ENCODE data around the gene HEXD.
"Not testable (repeated sequence)": the region's sequence is repeated elsewhere in the genome, so short reads cannot be mapped to it uniquely, and the experiment has no call there.

The HEXD gene

GRCh38 chr17:82446649-82447048 is 28.5 kb downstream of the HEXD start:
- ATAC-seq (no peak), DNase-seq (ENCODE audit: low spot score in 2 of 2) (no peak)
- Mint-ChIP-seq H3K9me3 (no peaks in the 10 kb centered on the region), H3K36me3 (peaks cover 78% of the 10 kb centered on the region), H3K27ac (peak overlapping the region; percentile 70), H3K4me3 (peak overlapping the region; percentile 50), H3K4me1 (peaks cover 41% of the 10 kb centered on the region)

GRCh38 chr17:82447876-82448275 is 29.7 kb downstream of the HEXD start:
- ATAC-seq (no peak), DNase-seq (ENCODE audit: low spot score in 2 of 2) (no peak)
- no peaks in the 10 kb centered on the region for H3K9me3 Mint-ChIP-seq
- H3K4me1 Mint-ChIP-seq = peaks cover 51% of the 10 kb centered on the region
- peak overlapping the region; percentile 71 for H3K27ac Mint-ChIP-seq
- H3K4me3 Mint-ChIP-seq = peak overlapping the region; percentile 50
- H3K36me3 Mint-ChIP-seq = peaks cover 65% of the 10 kb centered on the region

- Mint-ChIP-seq H3K36me3 (peaks cover 53% of the 10 kb centered on the region), H3K4me3 (peak overlapping the region; percentile 99), H3K27ac (peak overlapping the region; percentile 99), H3K9me3 (no peaks in the 10 kb centered on the region), H3K4me1 (peaks cover 45% of the 10 kb centered on the region)
- ATAC-seq (peak; percentile 54), DNase-seq (ENCODE audit: low spot score in 2 of 2) (peak; percentile 45 to 84)
Measured at GRCh38 chr17:82449131-82449882, 31.2 kb downstream of the HEXD start.

GRCh38 chr17:82449883-82450356 is 31.8 kb downstream of the HEXD start:
- Mint-ChIP-seq H3K4me1 (peaks cover 45% of the 10 kb centered on the region), H3K27ac (peak overlapping the region; percentile 99), H3K36me3 (peaks cover 47% of the 10 kb centered on the region), H3K9me3 (no peaks in the 10 kb centered on the region), H3K4me3 (peak overlapping the region; percentile 99)
- DNase-seq (ENCODE audit: low spot score in 2 of 2) = no peak
- peak; percentile 42 for ATAC-seq

- Mint-ChIP-seq H3K27ac (peak within 1 kb of the TSS; percentile 99), H3K36me3 (peaks cover 43% of the 10 kb centered on the region), H3K9me3 (no peaks in the 10 kb centered on the region), H3K4me3 (peak within 1 kb of the TSS; percentile 99), H3K4me1 (peaks cover 45% of the 10 kb centered on the region)
- ATAC-seq (peak; percentile 85), DNase-seq (ENCODE audit: low spot score in 2 of 2) (peak; percentile 92 to 96)
Measured at GRCh38 chr17:82450357-82451106, 32.4 kb downstream of the HEXD start, which contains the start of gene CYBC1. Gene CYBC1, minus strand, starts transcription at chr17:82450752. Its CDS starts 1,498 bp downstream, at chr17:82449254.

GRCh38 chr17:82452162-82452561 is 34.0 kb downstream of the HEXD start:
- peak overlapping the region; percentile 99 for H3K4me3 Mint-ChIP-seq
- H3K36me3 Mint-ChIP-seq = peaks cover 27% of the 10 kb centered on the region
- DNase-seq (ENCODE audit: low spot score in 2 of 2) (no peak), ATAC-seq (no peak)
- H3K4me1 Mint-ChIP-seq = peaks cover 41% of the 10 kb centered on the region
- peak overlapping the region; percentile 99 for H3K27ac Mint-ChIP-seq
- H3K9me3 Mint-ChIP-seq = no peaks in the 10 kb centered on the region

- Mint-ChIP-seq H3K4me1 (peaks cover 45% of the 10 kb centered on the region), H3K27ac (peak overlapping the region; percentile 99), H3K36me3 (peaks cover 26% of the 10 kb centered on the region)
- H3K9me3 Mint-ChIP-seq; H3K4me3 Mint-ChIP-seq; DNase-seq (ENCODE audit: low spot score in 2 of 2); ATAC-seq: not testable (repeated sequence)
Measured at GRCh38 chr17:82453151-82453550, 35.0 kb downstream of the HEXD start.

GRCh38 chr17:82453706-82454105 is 35.6 kb downstream of the HEXD start:
- ATAC-seq; H3K27ac Mint-ChIP-seq; H3K4me3 Mint-ChIP-seq; H3K9me3 Mint-ChIP-seq; DNase-seq (ENCODE audit: low spot score in 2 of 2): not testable (repeated sequence)
- Mint-ChIP-seq H3K4me1 (peaks cover 45% of the 10 kb centered on the region), H3K36me3 (peaks cover 31% of the 10 kb centered on the region)

- ATAC-seq (no peak), DNase-seq (ENCODE audit: low spot score in 2 of 2) (no peak)
- Mint-ChIP-seq H3K4me3 (peak overlapping the region; percentile 90), H3K36me3 (peaks cover 50% of the 10 kb centered on the region), H3K9me3 (no peaks in the 10 kb centered on the region), H3K27ac (peak overlapping the region; percentile 96), H3K4me1 (peaks cover 34% of the 10 kb centered on the region)
Measured at GRCh38 chr17:82457073-82457928, 39.2 kb downstream of the HEXD start.

- no peak for DNase-seq (ENCODE audit: low spot score in 2 of 2)
- no peak for ATAC-seq
- H3K27ac Mint-ChIP-seq = peak overlapping the region; percentile 96
- H3K36me3 Mint-ChIP-seq = peaks cover 56% of the 10 kb centered on the region
- H3K9me3 Mint-ChIP-seq = no peaks in the 10 kb centered on the region
- H3K4me1 Mint-ChIP-seq = peaks cover 36% of the 10 kb centered on the region
- H3K4me3 Mint-ChIP-seq = peak overlapping the region; percentile 90
Measured at GRCh38 chr17:82457929-82458178, 39.7 kb downstream of the HEXD start.

GRCh38 chr17:82458179-82458884 is 40.2 kb downstream of the HEXD start, which contains the start of gene NARF:
Gene NARF, plus strand, starts transcription at chr17:82458741. Its CDS starts 63 bp downstream, at chr17:82458804.
- Mint-ChIP-seq H3K4me1 (peaks cover 41% of the 10 kb centered on the region), H3K27ac (peak within 1 kb of the TSS; percentile 96), H3K4me3 (peak within 1 kb of the TSS; percentile 90), H3K9me3 (no peaks in the 10 kb centered on the region), H3K36me3 (peaks cover 61% of the 10 kb centered on the region)
- ATAC-seq (peak; percentile 98), DNase-seq (ENCODE audit: low spot score in 2 of 2) (peak; percentile 91 to 97)

- no peak for ATAC-seq
- peak overlapping the region; percentile 90 for H3K4me3 Mint-ChIP-seq
- peaks cover 47% of the 10 kb centered on the region for H3K4me1 Mint-ChIP-seq
- H3K36me3 Mint-ChIP-seq = peaks cover 67% of the 10 kb centered on the region
- peak overlapping the region; percentile 96 for H3K27ac Mint-ChIP-seq
- H3K9me3 Mint-ChIP-seq = no peaks in the 10 kb centered on the region
- DNase-seq (ENCODE audit: low spot score in 2 of 2) = no peak
Measured at GRCh38 chr17:82458885-82459424, 40.8 kb downstream of the HEXD start.

GRCh38 chr17:82459936-82460335 is 41.8 kb downstream of the HEXD start:
- DNase-seq (ENCODE audit: low spot score in 2 of 2); H3K9me3 Mint-ChIP-seq; H3K27ac Mint-ChIP-seq; ATAC-seq: not testable (repeated sequence)
- Mint-ChIP-seq H3K36me3 (peaks cover 77% of the 10 kb centered on the region), H3K4me1 (peaks cover 55% of the 10 kb centered on the region), H3K4me3 (peak overlapping the region; percentile 90)

- DNase-seq (ENCODE audit: low spot score in 2 of 2) = no peak
- Mint-ChIP-seq H3K4me3 (no peak overlapping the region), H3K4me1 (peaks cover 53% of the 10 kb centered on the region), H3K36me3 (peaks cover 95% of the 10 kb centered on the region), H3K9me3 (no peaks in the 10 kb centered on the region), H3K27ac (peak overlapping the region; percentile 86)
- ATAC-seq = no peak
Measured at GRCh38 chr17:82461827-82462524, 43.8 kb downstream of the HEXD start.
